Stomach (tissue), 4 donors: ENCODE data around the gene LRRC15.

Experiments
- CTCF ChIP-seq, 7 experiments: fragments of 450-650 bp in 4 of 7; fragments of 200-600 bp in 3 of 7; sonication (generic) in 3 of 7; IDR thresholded peaks; one replicate each; pipeline ENCODE4 v1.5.1; 2016 to 2019; ENCODE audit warnings: antibody characterized with exemption in 7 of 7, control low read depth in 2 of 7, mild to moderate bottlenecking in 1 of 7
- EP300 ChIP-seq: sonication (generic); formaldehyde crosslinking; IDR thresholded peaks from one replicate; pipeline ENCODE4 v1.6.1; 2017; ENCODE audit warnings: antibody characterized with exemption
- POLR2A ChIP-seq, 4 donors: fragments of 450-650 bp; IDR thresholded peaks; one replicate each; pipeline ENCODE4 v1.6.1; 2016; ENCODE audit warnings: antibody characterized with exemption in 4 of 4, control low read depth in 2 of 4, mild to moderate bottlenecking in 1 of 4, moderate library complexity in 1 of 4
- POLR2AphosphoS5 ChIP-seq, 3 donors: sonication (generic); formaldehyde crosslinking; IDR thresholded peaks; one replicate each; pipeline ENCODE4 v1.6.1; 2016; ENCODE audit warnings: antibody characterized with exemption in 3 of 3

DNA sequence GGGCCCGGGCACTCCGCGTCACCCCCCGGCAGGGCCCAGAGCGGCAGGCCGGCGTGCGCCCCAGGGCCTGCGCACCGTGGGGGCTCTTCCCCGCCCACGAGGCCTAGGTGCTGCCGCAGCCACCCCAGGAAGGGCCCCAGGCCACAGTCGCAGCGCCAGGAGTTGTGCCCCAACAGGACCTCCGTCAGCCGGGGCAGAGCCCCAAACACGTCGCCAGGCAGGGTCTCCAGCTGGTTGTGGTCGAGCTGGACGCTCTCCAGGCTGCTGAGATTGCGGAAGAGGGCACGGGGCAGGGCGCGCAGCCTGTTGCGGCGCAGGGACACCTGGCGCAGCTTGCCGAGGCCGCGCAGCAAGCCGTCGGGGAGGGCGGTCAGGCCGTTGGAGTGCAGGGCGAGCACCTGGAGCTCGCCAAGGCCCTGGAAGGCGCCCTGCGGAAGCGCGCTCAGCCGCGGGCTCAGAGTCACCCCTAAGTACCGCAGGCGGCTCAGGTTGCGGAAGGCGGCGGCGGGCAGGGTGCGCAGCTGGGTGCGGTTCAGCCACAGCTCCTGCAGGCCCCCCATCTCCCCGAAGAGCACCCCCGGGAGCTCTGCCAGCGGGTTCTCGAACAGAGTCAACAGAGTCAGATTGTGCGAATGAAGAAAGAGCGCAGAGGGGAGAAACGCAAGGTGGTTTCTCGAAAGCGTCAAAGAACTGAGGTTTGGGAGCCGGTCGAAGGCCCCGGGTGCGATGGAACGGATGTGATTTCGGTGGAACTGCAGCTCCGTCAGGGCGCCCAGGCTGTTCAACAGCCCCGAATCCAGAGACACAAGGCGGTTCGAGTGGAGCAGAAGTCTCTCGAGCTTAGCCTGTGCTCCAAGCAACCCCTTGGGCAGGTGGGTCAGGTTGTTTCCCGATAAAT lies 27.6 kb upstream of the LRRC15 start:
- TF ChIP-seq EP300 (no peak), CTCF (IDR thresholded peaks at IDR 0.05) (no peak), POLR2A (IDR thresholded peaks at IDR 0.05) (no peak), POLR2AphosphoS5 (IDR thresholded peaks at IDR 0.05) (no peak)
